H9 (cell line): ENCODE data around the gene BRAT1. TPM values are rescaled to one million over a fixed set of nuclear protein-coding genes. Genes with fewer than 3 reads are reported as not detected.
"Not testable (repeated sequence)": the region's sequence is repeated elsewhere in the genome, so short reads cannot be mapped to it uniquely, and the experiment has no call there.

Source experiments
- DNase-seq: peaks from one replicate; pipeline ENCODE4 v3.0.0-alpha.2; 2017
- H2AFZ ChIP-seq: one replicate; pipeline ENCODE4 v1.6.1; 2013; ENCODE audit warnings: mild to moderate bottlenecking, low read length, control low read depth, moderate library complexity
- H2AK5ac ChIP-seq: 2 replicates; pipeline ENCODE4 v1.6.1; 2013; ENCODE audit warnings: low read length, control low read depth, mixed read lengths; ENCODE audit not compliant: insufficient read length
- H2BK120ac ChIP-seq: one replicate; pipeline ENCODE4 v1.6.1; 2013; ENCODE audit warnings: low read depth, mild to moderate bottlenecking, low read length, control low read depth, inconsistent platforms; ENCODE audit not compliant: poor library complexity, severe bottlenecking
- H2BK12ac ChIP-seq: 2 replicates; pipeline ENCODE4 v1.6.1; 2013; ENCODE audit warnings: low read length, control low read depth, mixed read lengths, low read depth; ENCODE audit not compliant: insufficient read length
- H2BK15ac ChIP-seq: 2 replicates; pipeline ENCODE4 v1.6.1; 2013; ENCODE audit warnings: low read depth, low read length, control low read depth
- H2BK20ac ChIP-seq: one replicate; pipeline ENCODE4 v1.6.1; 2013; ENCODE audit warnings: low read depth, mild to moderate bottlenecking, low read length, control low read depth, inconsistent platforms; ENCODE audit not compliant: poor library complexity, severe bottlenecking
- H2BK5ac ChIP-seq: 2 replicates; pipeline ENCODE4 v1.6.1; 2013; ENCODE audit warnings: low read length, control low read depth, mixed read lengths; ENCODE audit not compliant: insufficient read length
- H3K14ac ChIP-seq: 2 replicates; pipeline ENCODE4 v1.6.1; 2013; ENCODE audit warnings: low read length, control low read depth; ENCODE audit not compliant: insufficient read depth
- H3K18ac ChIP-seq: 2 replicates; pipeline ENCODE4 v1.6.1; 2013; ENCODE audit warnings: low read depth, mild to moderate bottlenecking, mixed read lengths, low read length, control low read depth; ENCODE audit not compliant: insufficient read length
- H3K23ac ChIP-seq: 2 replicates; pipeline ENCODE4 v1.6.1; 2013; ENCODE audit warnings: low read length, control low read depth, mixed read lengths, low read depth; ENCODE audit not compliant: insufficient read length
- H3K23me2 ChIP-seq: 2 replicates; pipeline ENCODE4 v1.6.1; 2013; ENCODE audit warnings: low read depth, mild to moderate bottlenecking, mixed read lengths, low read length, control low read depth; ENCODE audit not compliant: insufficient read length, poor library complexity, severe bottlenecking
- H3K27ac ChIP-seq: 2 replicates; pipeline ENCODE4 v1.5.1; 2013; ENCODE audit warnings: low read length, control low read depth, mixed read lengths, low read depth; ENCODE audit not compliant: insufficient read length
- H3K27me3 ChIP-seq: 2 replicates; pipeline ENCODE4 v1.6.1; 2013; ENCODE audit warnings: low read length, control low read depth, inconsistent platforms; ENCODE audit not compliant: insufficient read depth
- H3K4ac ChIP-seq: 2 replicates; pipeline ENCODE4 v1.6.1; 2013; ENCODE audit warnings: low read depth, mild to moderate bottlenecking, control low read depth, inconsistent platforms, low read length, moderate library complexity
- H3K4me1 ChIP-seq: 2 replicates; pipeline ENCODE4 v1.6.1; 2013; ENCODE audit warnings: low read length, control low read depth, inconsistent platforms; ENCODE audit not compliant: insufficient read depth
- H3K4me2 ChIP-seq: 2 replicates; pipeline ENCODE4 v1.6.1; 2013; ENCODE audit warnings: low read length, control low read depth, mixed read lengths; ENCODE audit not compliant: insufficient read length, insufficient read depth
- H3K56ac ChIP-seq: 2 replicates; pipeline ENCODE4 v1.6.1; 2013; ENCODE audit warnings: low read depth, mild to moderate bottlenecking, mixed read lengths, low read length, control low read depth; ENCODE audit not compliant: insufficient read length
- H3K79me1 ChIP-seq: 2 replicates; pipeline ENCODE4 v1.6.1; 2013; ENCODE audit warnings: low read depth, mild to moderate bottlenecking, moderate library complexity, low read length, control low read depth, inconsistent platforms; ENCODE audit not compliant: insufficient read depth, poor library complexity, severe bottlenecking
- H3K79me2 ChIP-seq: 2 replicates; pipeline ENCODE4 v1.6.1; 2013; ENCODE audit warnings: low read length, control low read depth, inconsistent platforms; ENCODE audit not compliant: insufficient read depth
- H3K9ac ChIP-seq: 2 replicates; pipeline ENCODE4 v1.6.1; 2013; ENCODE audit warnings: low read length, control low read depth, mixed read lengths; ENCODE audit not compliant: insufficient read length; ENCODE audit errors: extremely low read depth
- H3K9me3 ChIP-seq: one replicate; pipeline ENCODE4 v1.6.1; 2013; ENCODE audit warnings: low read depth, low read length, inconsistent platforms; ENCODE audit not compliant: control insufficient read depth
- H3T11ph ChIP-seq: one replicate; pipeline ENCODE4 v1.6.1; 2013; ENCODE audit warnings: mild to moderate bottlenecking, low read length, control low read depth, inconsistent platforms
- H4K20me1 ChIP-seq: one replicate; pipeline ENCODE4 v1.6.1; 2013; ENCODE audit not compliant: control insufficient read depth, insufficient read length, insufficient read depth
- H4K5ac ChIP-seq: 2 replicates; pipeline ENCODE4 v1.6.1; 2013; ENCODE audit warnings: low read depth, mild to moderate bottlenecking, mixed read lengths, low read length, control low read depth; ENCODE audit not compliant: insufficient read length
- H4K8ac ChIP-seq: replicated peaks from 2 replicates; pipeline ENCODE4 v1.6.1; 2013; ENCODE audit warnings: low read length, control low read depth, mixed read lengths, low read depth; ENCODE audit not compliant: insufficient read length
- H4K91ac ChIP-seq: 2 replicates; pipeline ENCODE4 v1.6.1; 2013; ENCODE audit warnings: low read depth, mild to moderate bottlenecking, moderate library complexity, mixed read lengths, low read length, control low read depth; ENCODE audit not compliant: insufficient read length
- H3K27ac Mint-ChIP-seq, 3 experiments: 2 replicates in 2 of 3; 3 replicates in 1 of 3; pipeline ENCODE4 v1.8.0; 2020 to 2021; ENCODE audit warnings: mixed read lengths in 3 of 3, mild to moderate bottlenecking in 1 of 3, moderate library complexity in 1 of 3
- H3K27me3 Mint-ChIP-seq: 2 replicates; pipeline ENCODE4 v1.8.0; 2021; ENCODE audit warnings: low read depth, mild to moderate bottlenecking, moderate library complexity, mixed read lengths
- H3K36me3 Mint-ChIP-seq, 3 experiments: 2 replicates in 2 of 3; 3 replicates in 1 of 3; pipeline ENCODE4 v1.8.0; 2020 to 2021; ENCODE audit warnings: low read depth in 3 of 3, mixed read lengths in 3 of 3; ENCODE audit not compliant: insufficient read depth in 1 of 3
- H3K4me1 Mint-ChIP-seq, 2 experiments: 2 replicates each; pipeline ENCODE4 v1.8.0; 2020; ENCODE audit warnings: mixed read lengths in 2 of 2
- H3K4me3 Mint-ChIP-seq, 2 experiments: 2 replicates in 1 of 2; 3 replicates in 1 of 2; pipeline ENCODE4 v1.8.0; 2020 to 2021; ENCODE audit warnings: mild to moderate bottlenecking in 2 of 2, mixed read lengths in 2 of 2, moderate library complexity in 1 of 2
- H3K9me3 Mint-ChIP-seq, 2 experiments: 2 replicates in 1 of 2; 3 replicates in 1 of 2; pipeline ENCODE4 v1.8.0; 2020; ENCODE audit warnings: mild to moderate bottlenecking in 2 of 2, mixed read lengths in 2 of 2, moderate library complexity in 1 of 2
- WGBS: extraction: QIAGEN DNeasy Blood & Tissue Kit; methylation state at CpG from one replicate; pipeline ENCODE4 v1.1.7; 2013; ENCODE audit warnings: missing lambda C conversion rate, low lambda C conversion rate, mixed read lengths; ENCODE audit not compliant: insufficient read length; ENCODE audit errors: extremely low coverage; 5-methylcytosine and 5-hydroxymethylcytosine counted together
- total RNA-seq: library from RNA; stranded (reverse); gene quantifications from 2 replicates; pipeline ENCODE4 v1.2.1, GENCODE V29; 2021

The BRAT1 gene
- total RNA-seq, 1 experiment from 2014 or later = 41.2 TPM

GRCh38 chr7:2532816-2533215 lies 22.5 kb downstream of the BRAT1 start:
- not testable (repeated sequence) for H3K27me3 Mint-ChIP-seq

GRCh38 chr7:2532199-2532772 lies 23.0 kb downstream of the BRAT1 start:
- H3K9me3 ChIP-seq, H3K79me1 ChIP-seq, DNase-seq, H3K23me2 ChIP-seq, H3K4me2 ChIP-seq, H3K27ac ChIP-seq, H2BK15ac ChIP-seq, H2BK12ac ChIP-seq, H2BK20ac ChIP-seq, H3K27me3 Mint-ChIP-seq, H2BK5ac ChIP-seq, H4K8ac ChIP-seq, H3K4me3 Mint-ChIP-seq, H3K4me1 ChIP-seq, H3K9me3 Mint-ChIP-seq, H4K20me1 ChIP-seq, H2BK120ac ChIP-seq, H3T11ph ChIP-seq, H3K9ac ChIP-seq, H4K91ac ChIP-seq, H3K79me2 ChIP-seq, H4K5ac ChIP-seq, H3K14ac ChIP-seq, H3K23ac ChIP-seq, H3K56ac ChIP-seq, H2AK5ac ChIP-seq, H2AFZ ChIP-seq, H3K27me3 ChIP-seq, H3K18ac ChIP-seq, H3K4ac ChIP-seq: not testable (repeated sequence)
- Mint-ChIP-seq H3K27ac (peak overlapping the region in 1 of 3 experiments; percentile 55; a peak in 1 of 7 replicates), H3K36me3 (peaks cover 0 to 16% (median 15%) of the 10 kb centered on the region in 3 experiments; a peak in 5 of 7 replicates), H3K4me1 (peaks cover 19 to 20% of the 10 kb centered on the region in 2 experiments)
- WGBS = no CpG with 5 or more reads among the region's 15 CpGs

More at GRCh38 chr7:2532816-2533215, 22.5 kb downstream of the BRAT1 start:
- not testable (repeated sequence) for H4K20me1 ChIP-seq, DNase-seq, H4K91ac ChIP-seq, H3K4me3 Mint-ChIP-seq, H3K79me2 ChIP-seq, H3K79me1 ChIP-seq, H3K27ac ChIP-seq, H3K9me3 Mint-ChIP-seq, H2BK20ac ChIP-seq, H3K27ac Mint-ChIP-seq, H2BK120ac ChIP-seq, H3K9ac ChIP-seq, H3K4me2 ChIP-seq, H2BK15ac ChIP-seq, H3K56ac ChIP-seq, H3K18ac ChIP-seq, H2AFZ ChIP-seq, H2BK5ac ChIP-seq, H3K23ac ChIP-seq, H3K14ac ChIP-seq, H2AK5ac ChIP-seq, H3T11ph ChIP-seq, H3K27me3 ChIP-seq, H3K23me2 ChIP-seq, H4K8ac ChIP-seq, H3K4ac ChIP-seq, H2BK12ac ChIP-seq, H3K4me1 ChIP-seq, H3K9me3 ChIP-seq, H4K5ac ChIP-seq
- H3K4me1 Mint-ChIP-seq = peaks cover 14% of the 10 kb centered on the region in 2 experiments
- no CpG with 5 or more reads among the region's 8 CpGs for WGBS
- peaks cover 2 to 10% (median 10%) of the 10 kb centered on the region in 3 experiments; a peak in 5 of 7 replicates for H3K36me3 Mint-ChIP-seq
